Astrocyte (in vitro differentiated cells and primary cell): ENCODE measurements around the gene LIPF. TPM values are rescaled to one million over a fixed set of nuclear protein-coding genes. Genes with fewer than 3 reads are reported as not detected.
A peak's percentile ranks its signal among the peaks of the same experiment; 100 is the strongest.
"Not testable (repeated sequence)": the region's sequence is repeated elsewhere in the genome, so short reads cannot be mapped to it uniquely, and the experiment has no call there.

Experiments used
- DNase-seq: peaks from one replicate; pipeline ENCODE4 v3.0.0-alpha.2; 2010; ENCODE audit warnings: low read depth
- FAIRE-seq: peaks from 2 replicates; lab custom pipeline; 2011; peaks lifted over from hg19 to GRCh38; lab: Jason Lieb, UNC
- H2AFZ ChIP-seq: 2 replicates; pipeline ENCODE4 v1.6.0; 2012; ENCODE audit warnings: low read depth, low read length, inconsistent platforms
- H3K27ac ChIP-seq: 2 replicates; pipeline ENCODE4 v1.5.1; 2011; ENCODE audit warnings: low read depth, low read length, inconsistent platforms
- H3K27me3 ChIP-seq: 2 replicates; pipeline ENCODE4 v1.6.0; 2011; ENCODE audit warnings: low read length, inconsistent platforms; ENCODE audit not compliant: insufficient read depth
- H3K36me3 ChIP-seq: 2 replicates; pipeline ENCODE4 v1.5.1; 2011; ENCODE audit warnings: low read length, inconsistent platforms; ENCODE audit not compliant: insufficient read depth
- H3K4me1 ChIP-seq: 2 replicates; pipeline ENCODE4 v1.5.1; 2011; ENCODE audit warnings: low read length, inconsistent platforms; ENCODE audit not compliant: insufficient read depth
- H3K4me2 ChIP-seq: 2 replicates; pipeline ENCODE4 v1.6.0; 2012; ENCODE audit warnings: low read length, inconsistent platforms
- H3K4me3 ChIP-seq: 2 replicates; pipeline ENCODE4 v1.5.1; 2011; ENCODE audit warnings: low read depth, mild to moderate bottlenecking, low read length, inconsistent platforms; ENCODE audit not compliant: insufficient read depth
- H3K79me2 ChIP-seq: 2 replicates; pipeline ENCODE4 v1.6.0; 2012; ENCODE audit warnings: mild to moderate bottlenecking, low read length, inconsistent platforms; ENCODE audit not compliant: insufficient read depth
- H3K9ac ChIP-seq: 2 replicates; pipeline ENCODE4 v1.6.0; 2012; ENCODE audit warnings: mild to moderate bottlenecking, low read length, inconsistent platforms
- H3K9me3 ChIP-seq: 2 replicates; pipeline ENCODE4 v1.5.1; 2012; ENCODE audit warnings: low read depth, mild to moderate bottlenecking, low read length, inconsistent platforms; ENCODE audit not compliant: insufficient read depth
- H4K20me1 ChIP-seq: 2 replicates; pipeline ENCODE4 v1.6.0; 2012; ENCODE audit warnings: low read length, inconsistent platforms; ENCODE audit not compliant: insufficient read depth
- H3K27ac Mint-ChIP-seq: one replicate; pipeline ENCODE4 v1.8.0; 2021; ENCODE audit warnings: mild to moderate bottlenecking, mixed read lengths; ENCODE audit not compliant: unreplicated experiment
- H3K27me3 Mint-ChIP-seq: one replicate; pipeline ENCODE4 v1.8.0; 2021; ENCODE audit warnings: low read depth, mixed read lengths; ENCODE audit not compliant: unreplicated experiment
- H3K36me3 Mint-ChIP-seq: one replicate; pipeline ENCODE4 v1.8.0; 2021; ENCODE audit warnings: low read depth, mixed read lengths; ENCODE audit not compliant: unreplicated experiment
- H3K4me1 Mint-ChIP-seq: one replicate; pipeline ENCODE4 v1.8.0; 2021; ENCODE audit warnings: low read depth, mixed read lengths; ENCODE audit not compliant: unreplicated experiment
- H3K4me3 Mint-ChIP-seq: one replicate; pipeline ENCODE4 v1.8.0; 2021; ENCODE audit warnings: mild to moderate bottlenecking, moderate library complexity, mixed read lengths; ENCODE audit not compliant: unreplicated experiment
- H3K9me3 Mint-ChIP-seq: one replicate; pipeline ENCODE4 v1.8.0; 2021; ENCODE audit warnings: mild to moderate bottlenecking, mixed read lengths; ENCODE audit not compliant: unreplicated experiment
- EZH2 ChIP-seq: IDR thresholded peaks from 2 replicates; pipeline ENCODE4 v1.6.1; 2012; ENCODE audit warnings: mild to moderate bottlenecking, low read length, inconsistent platforms; ENCODE audit not compliant: insufficient read depth
- total RNA-seq: library from RNA; stranded (reverse); gene quantifications from 2 replicates; pipeline ENCODE4 v1.2.1, GENCODE V29; 2021
- TF ChIP-seq, protein P1 (sequence below): IDR thresholded peaks from 2 replicates; pipeline ENCODE4 v1.5.1; 2011; ENCODE audit warnings: low read depth, mild to moderate bottlenecking, inconsistent platforms, low read length, moderate library complexity; ENCODE audit not compliant: insufficient read depth

LIPF gene
- total RNA-seq, 1 donor from 2014 or later = not detected

DNA sequence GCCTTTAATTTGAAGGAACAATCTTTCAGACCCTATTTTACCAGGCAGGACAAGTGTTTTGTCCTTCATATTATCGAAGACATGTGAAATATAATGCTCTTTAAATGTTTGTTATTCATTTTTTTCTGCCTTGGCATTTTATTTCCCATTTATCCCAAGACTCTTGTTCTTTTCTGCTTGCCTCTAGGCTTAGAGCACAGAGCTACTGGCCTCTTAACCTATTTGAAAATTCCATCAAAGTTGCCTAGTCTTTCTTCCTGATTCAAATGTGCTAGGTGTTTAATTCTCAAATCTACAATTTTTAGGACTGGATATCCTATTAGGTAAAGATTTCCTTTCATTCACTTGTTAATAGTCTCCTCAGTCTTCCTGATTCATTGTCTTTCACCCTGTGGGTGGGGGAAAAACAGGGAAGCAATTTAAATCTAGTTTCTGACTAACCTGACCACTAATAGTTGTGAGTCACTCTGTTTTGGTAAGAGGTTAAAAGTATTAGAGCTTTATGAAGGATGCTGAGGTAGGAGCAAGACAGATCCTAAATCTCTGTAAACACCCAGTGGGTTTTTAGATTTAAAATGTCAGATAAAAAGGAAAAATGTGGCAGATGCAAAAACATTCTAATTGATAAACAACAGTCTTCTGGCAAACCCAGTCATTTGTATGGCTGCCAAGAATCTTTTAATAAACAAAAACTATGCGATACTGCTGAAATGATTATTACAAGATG is 43.4 kb downstream of the LIPF start:
- peaks cover 28% of the 10 kb centered on the region for H3K4me1 Mint-ChIP-seq
- no peaks in the 10 kb centered on the region for H3K9me3 ChIP-seq
- H3K27me3 ChIP-seq = no peaks in the 10 kb centered on the region
- FAIRE-seq (peak; percentile 93), DNase-seq (peak; percentile 87)
- no peak overlapping the region for H3K9ac ChIP-seq
- no peaks in the 10 kb centered on the region for H3K36me3 ChIP-seq
- no peaks in the 10 kb centered on the region for H3K27me3 Mint-ChIP-seq
- H3K79me2 ChIP-seq = no peaks in the 10 kb centered on the region
- H3K4me3 Mint-ChIP-seq = no peak overlapping the region
- peaks cover 21% of the 10 kb centered on the region for H3K4me1 ChIP-seq
- no peaks in the 10 kb centered on the region for H3K9me3 Mint-ChIP-seq
- H3K36me3 Mint-ChIP-seq = no peaks in the 10 kb centered on the region
- no peak overlapping the region for H3K4me3 ChIP-seq
- H3K27ac Mint-ChIP-seq = peak overlapping the region; percentile 54
- TF ChIP-seq, protein P1, sequence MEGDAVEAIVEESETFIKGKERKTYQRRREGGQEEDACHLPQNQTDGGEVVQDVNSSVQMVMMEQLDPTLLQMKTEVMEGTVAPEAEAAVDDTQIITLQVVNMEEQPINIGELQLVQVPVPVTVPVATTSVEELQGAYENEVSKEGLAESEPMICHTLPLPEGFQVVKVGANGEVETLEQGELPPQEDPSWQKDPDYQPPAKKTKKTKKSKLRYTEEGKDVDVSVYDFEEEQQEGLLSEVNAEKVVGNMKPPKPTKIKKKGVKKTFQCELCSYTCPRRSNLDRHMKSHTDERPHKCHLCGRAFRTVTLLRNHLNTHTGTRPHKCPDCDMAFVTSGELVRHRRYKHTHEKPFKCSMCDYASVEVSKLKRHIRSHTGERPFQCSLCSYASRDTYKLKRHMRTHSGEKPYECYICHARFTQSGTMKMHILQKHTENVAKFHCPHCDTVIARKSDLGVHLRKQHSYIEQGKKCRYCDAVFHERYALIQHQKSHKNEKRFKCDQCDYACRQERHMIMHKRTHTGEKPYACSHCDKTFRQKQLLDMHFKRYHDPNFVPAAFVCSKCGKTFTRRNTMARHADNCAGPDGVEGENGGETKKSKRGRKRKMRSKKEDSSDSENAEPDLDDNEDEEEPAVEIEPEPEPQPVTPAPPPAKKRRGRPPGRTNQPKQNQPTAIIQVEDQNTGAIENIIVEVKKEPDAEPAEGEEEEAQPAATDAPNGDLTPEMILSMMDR = no peak
- TF ChIP-seq EZH2 = no peak
- peak overlapping the region; percentile 49 for H3K27ac ChIP-seq
- peak overlapping the region; percentile 52 for H3K4me2 ChIP-seq
- no peak overlapping the region for H2AFZ ChIP-seq
- no peaks in the 10 kb centered on the region for H4K20me1 ChIP-seq

DNA sequence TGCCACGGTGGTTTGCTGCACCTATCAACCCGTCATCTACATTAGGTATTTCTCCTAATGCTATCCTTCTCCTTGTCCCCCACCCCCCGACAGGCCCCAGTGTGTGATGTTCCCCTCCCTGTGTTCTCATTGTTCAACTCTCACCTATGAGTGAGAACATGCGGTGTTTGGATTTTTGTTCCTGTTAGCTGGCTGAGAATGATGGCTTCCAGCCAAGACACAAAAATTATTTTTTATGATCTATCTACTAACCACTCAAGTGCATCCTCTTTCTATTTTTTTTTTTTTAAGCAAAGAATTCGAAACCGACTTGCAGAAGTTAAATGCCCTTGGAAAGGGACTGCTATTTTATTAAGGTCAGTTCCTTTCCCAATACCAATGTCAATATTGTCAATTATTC is 45.1 kb downstream of the LIPF start:
- peaks cover 10% of the 10 kb centered on the region for H3K4me1 ChIP-seq
- peaks cover 20% of the 10 kb centered on the region for H3K4me1 Mint-ChIP-seq
- H3K4me3 ChIP-seq, H3K36me3 ChIP-seq, H3K9me3 Mint-ChIP-seq, H3K9me3 ChIP-seq, H2AFZ ChIP-seq, H3K9ac ChIP-seq, H4K20me1 ChIP-seq, H3K4me3 Mint-ChIP-seq, DNase-seq, H3K27me3 Mint-ChIP-seq, FAIRE-seq, H3K4me2 ChIP-seq, H3K27me3 ChIP-seq, H3K36me3 Mint-ChIP-seq, H3K27ac ChIP-seq, H3K79me2 ChIP-seq, H3K27ac Mint-ChIP-seq: not testable (repeated sequence)

DNA sequence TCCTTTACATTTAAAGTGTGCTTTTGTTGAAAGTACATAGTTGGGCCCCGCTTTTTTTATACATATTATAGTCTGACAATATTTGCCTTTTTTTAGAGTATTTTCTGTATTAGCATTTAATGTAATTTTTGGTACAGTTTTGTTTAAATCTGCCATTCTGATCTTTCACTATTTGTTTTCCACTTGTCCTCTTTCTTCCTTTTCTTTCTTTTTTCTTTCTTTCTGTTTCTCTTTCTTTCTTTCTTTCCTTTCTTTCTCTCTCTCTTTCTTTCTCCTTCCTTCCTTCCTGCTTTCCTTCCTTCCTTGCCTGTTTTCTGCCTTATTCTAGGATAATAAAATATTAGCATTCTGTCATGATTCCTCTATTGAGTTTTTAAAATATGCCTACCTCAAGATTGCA is 51.3 kb downstream of the LIPF start:
- no peaks in the 10 kb centered on the region for H3K36me3 ChIP-seq
- no peak overlapping the region for H2AFZ ChIP-seq
- H3K4me1 Mint-ChIP-seq = peaks cover 2% of the 10 kb centered on the region
- H3K79me2 ChIP-seq = no peaks in the 10 kb centered on the region
- H3K27me3 Mint-ChIP-seq = peaks cover 2% of the 10 kb centered on the region
- H3K36me3 Mint-ChIP-seq = no peaks in the 10 kb centered on the region
- no peak overlapping the region for H3K9ac ChIP-seq
- H3K27ac ChIP-seq = no peak overlapping the region
- no peak for TF ChIP-seq EZH2
- TF ChIP-seq, protein P1 = no peak
- H3K27ac Mint-ChIP-seq = no peak overlapping the region
- H3K4me2 ChIP-seq = no peak overlapping the region
- no peaks in the 10 kb centered on the region for H4K20me1 ChIP-seq
- H3K4me3 ChIP-seq = no peak overlapping the region
- no peak for FAIRE-seq
- no peaks in the 10 kb centered on the region for H3K27me3 ChIP-seq
- no peaks in the 10 kb centered on the region for H3K9me3 Mint-ChIP-seq
- no peak for DNase-seq
- H3K4me1 ChIP-seq = no peaks in the 10 kb centered on the region
- H3K9me3 ChIP-seq = no peaks in the 10 kb centered on the region
- no peak overlapping the region for H3K4me3 Mint-ChIP-seq
